ENCODE measurements around the gene MED16. TPM values are rescaled to one million over a fixed set of nuclear protein-coding genes. Genes with fewer than 3 reads are reported as not detected.
A peak's percentile ranks its signal among the peaks of the same experiment; 100 is the strongest.

Gene MED16
- polyA plus RNA-seq, 6 donors from 2014 or later, result 34.0 to 89.4 (median 51.1) TPM

DNA sequence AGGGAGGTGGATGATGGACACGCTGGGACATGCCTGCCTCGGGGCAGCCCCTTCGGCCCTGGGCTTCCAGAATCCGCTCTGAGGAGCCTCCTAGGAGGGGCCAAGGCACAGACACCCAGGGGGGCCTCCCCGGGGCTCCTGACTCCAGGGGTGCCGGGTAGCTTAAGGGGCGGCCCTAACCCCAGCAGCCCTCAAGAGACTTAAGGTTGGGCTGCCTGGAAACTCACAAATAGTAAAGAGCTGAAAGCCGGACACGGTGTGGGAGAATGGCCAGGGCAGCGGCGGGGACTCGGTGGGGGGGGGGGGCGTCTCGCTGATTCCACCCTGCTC lies 40.5 kb upstream of the MED16 start:
- H3K9me3 Mint-ChIP-seq, result peaks cover 0 to 4% (median 0%) of the 10 kb centered on the region in 7 donors
- no peaks in the 10 kb centered on the region for H3K36me3 Mint-ChIP-seq
- no peak for DNase-seq
- no peak overlapping the region for H3K4me3 Mint-ChIP-seq
- no peak for ATAC-seq (ENCODE audit: low read depth in 2 of 2)
- peak overlapping the region in 1 of 6 donors; percentile 29 for H3K27ac Mint-ChIP-seq
- no peaks in the 10 kb centered on the region for H3K27me3 Mint-ChIP-seq
- H3K4me1 Mint-ChIP-seq, result peaks cover 14 to 35% (median 14%) of the 10 kb centered on the region in 3 donors

DNA sequence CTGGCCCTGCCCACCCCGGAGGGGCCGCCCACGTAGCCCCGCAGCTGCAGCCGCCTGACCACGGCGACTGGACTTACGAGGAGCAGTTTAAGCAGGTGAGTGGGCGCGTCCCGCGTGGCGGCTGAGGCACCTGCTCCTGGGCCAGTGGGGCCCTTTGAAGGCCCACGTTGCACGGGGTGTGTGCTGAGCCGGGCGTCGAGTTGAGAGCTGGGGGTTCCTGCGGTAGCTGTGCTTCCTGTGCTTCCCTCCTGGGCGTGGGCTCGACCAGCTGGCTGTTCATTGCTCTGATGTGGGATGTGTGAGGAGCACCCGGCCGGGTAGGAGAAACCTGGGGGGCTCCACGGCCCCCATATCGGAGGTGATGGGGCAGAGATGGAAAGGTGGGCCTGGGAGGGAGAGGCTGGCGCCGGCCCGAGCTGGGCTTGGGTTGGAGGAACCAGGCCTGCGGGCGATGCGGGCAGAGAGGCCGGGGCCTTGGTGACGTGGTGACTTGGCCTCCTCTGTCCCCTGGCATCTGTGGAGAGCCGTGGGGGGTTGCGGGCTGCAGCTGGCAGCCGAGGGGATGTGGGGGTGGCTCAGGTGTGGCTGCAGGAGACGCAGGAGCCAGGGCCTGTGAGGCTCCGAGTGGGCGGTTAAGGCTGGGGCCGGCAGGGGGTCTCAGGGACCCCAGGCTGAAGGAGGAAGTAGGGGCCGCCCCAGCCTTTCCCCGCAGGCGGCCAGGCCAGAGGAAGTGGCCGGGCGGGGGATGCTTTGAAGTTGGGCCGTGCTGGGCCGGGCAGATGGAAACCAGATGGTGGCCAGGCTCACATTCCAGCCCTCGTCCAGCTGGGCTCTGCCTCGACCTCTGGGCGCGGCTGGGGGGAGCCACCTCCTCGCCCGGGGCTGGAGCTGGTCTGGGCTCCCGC lies 39.9 kb upstream of the MED16 start:
- H3K4me3 Mint-ChIP-seq, result peak overlapping the region in 6 of 8 donors; percentile 39 to 79 (median 76)
- peak; percentile 68 to 72 for ATAC-seq (ENCODE audit: low read depth in 2 of 2)
- peaks cover 0 to 4% (median 0%) of the 10 kb centered on the region in 7 donors for H3K9me3 Mint-ChIP-seq
- H3K36me3 Mint-ChIP-seq, result no peaks in the 10 kb centered on the region
- H3K27ac Mint-ChIP-seq, result peak overlapping the region in 5 of 6 donors; percentile 29 to 90 (median 82)
- H3K4me1 Mint-ChIP-seq, result peaks cover 14 to 35% (median 14%) of the 10 kb centered on the region in 3 donors
- peak; percentile 33 for DNase-seq
- no peaks in the 10 kb centered on the region for H3K27me3 Mint-ChIP-seq

DNA sequence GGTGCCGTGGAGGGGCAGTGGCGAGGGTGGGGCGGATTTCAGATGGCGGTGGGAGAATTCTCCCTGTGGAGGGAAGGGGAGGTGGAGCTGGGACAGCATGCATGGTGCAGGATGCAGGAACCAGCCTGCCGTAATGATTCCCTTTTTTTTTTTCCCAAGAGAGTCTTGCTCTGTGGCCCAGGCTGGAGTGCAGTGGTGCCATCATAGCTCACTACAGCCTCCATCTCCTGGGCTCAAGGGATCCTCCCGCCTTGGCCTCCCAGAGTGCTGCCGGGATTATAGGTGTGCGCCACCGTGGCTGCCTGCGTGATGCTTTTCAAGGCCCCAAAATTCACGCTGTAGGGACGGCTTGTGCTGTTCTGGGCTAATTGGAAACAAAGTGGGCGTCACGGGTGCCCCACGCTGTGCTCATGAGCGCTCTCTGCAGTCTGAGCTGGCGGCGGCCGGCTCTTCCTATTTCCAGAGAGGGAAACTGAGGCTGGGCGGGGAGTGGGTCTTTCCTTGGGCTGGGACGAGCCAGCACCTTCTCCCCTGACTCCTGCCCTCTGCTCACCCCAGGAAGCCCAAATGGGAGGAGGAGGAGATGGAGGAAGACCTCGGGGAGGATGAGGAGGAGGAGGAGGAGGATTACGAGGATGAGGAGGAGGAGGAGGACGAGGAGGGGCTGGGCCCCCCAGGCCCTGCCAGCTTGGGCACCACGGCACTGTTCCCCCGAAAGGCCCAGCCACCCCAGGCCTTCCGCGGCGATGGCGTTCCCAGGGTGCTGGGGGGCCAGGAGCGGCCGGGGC lies 39.1 kb upstream of the MED16 start:
- Mint-ChIP-seq H3K9me3 (no peaks in the 10 kb centered on the region), H3K27me3 (no peaks in the 10 kb centered on the region), H3K4me1 (peaks cover 10 to 35% (median 10%) of the 10 kb centered on the region in 3 donors), H3K27ac (peak overlapping the region in 3 of 6 donors; percentile 59 to 96 (median 90)), H3K4me3 (peak overlapping the region in 4 of 8 donors; percentile 51 to 84 (median 68)), H3K36me3 (no peaks in the 10 kb centered on the region)
- no peak for ATAC-seq (ENCODE audit: low read depth in 2 of 2)
- DNase-seq, result no peak

DNA sequence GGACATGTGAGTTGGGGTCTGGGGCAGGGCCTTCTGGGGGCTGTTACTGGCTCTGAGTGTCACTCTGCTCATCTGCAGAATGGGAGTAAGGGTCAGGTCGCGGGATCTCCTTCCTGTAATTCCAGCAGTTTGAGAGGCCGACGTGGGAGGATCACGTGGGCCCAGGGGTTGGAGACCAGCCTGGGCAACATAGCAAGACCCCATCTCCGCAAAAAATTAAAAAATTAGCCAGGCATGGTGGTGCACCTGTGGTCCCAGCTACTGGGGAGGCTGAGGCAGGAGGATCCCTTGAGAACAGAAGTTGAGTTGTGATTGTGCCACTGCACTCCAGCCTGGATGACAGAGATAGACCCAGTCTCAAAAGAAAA lies 36.9 kb upstream of the MED16 start:
- Mint-ChIP-seq H3K4me3 (peak overlapping the region in 2 of 8 donors; percentile 16 to 59), H3K36me3 (no peaks in the 10 kb centered on the region), H3K27ac (no peak overlapping the region), H3K27me3 (no peaks in the 10 kb centered on the region), H3K9me3 (no peaks in the 10 kb centered on the region), H3K4me1 (peaks cover 10 to 22% (median 12%) of the 10 kb centered on the region in 3 donors)
- DNase-seq, result no peak
- no peak for ATAC-seq (ENCODE audit: low read depth in 2 of 2)

DNA sequence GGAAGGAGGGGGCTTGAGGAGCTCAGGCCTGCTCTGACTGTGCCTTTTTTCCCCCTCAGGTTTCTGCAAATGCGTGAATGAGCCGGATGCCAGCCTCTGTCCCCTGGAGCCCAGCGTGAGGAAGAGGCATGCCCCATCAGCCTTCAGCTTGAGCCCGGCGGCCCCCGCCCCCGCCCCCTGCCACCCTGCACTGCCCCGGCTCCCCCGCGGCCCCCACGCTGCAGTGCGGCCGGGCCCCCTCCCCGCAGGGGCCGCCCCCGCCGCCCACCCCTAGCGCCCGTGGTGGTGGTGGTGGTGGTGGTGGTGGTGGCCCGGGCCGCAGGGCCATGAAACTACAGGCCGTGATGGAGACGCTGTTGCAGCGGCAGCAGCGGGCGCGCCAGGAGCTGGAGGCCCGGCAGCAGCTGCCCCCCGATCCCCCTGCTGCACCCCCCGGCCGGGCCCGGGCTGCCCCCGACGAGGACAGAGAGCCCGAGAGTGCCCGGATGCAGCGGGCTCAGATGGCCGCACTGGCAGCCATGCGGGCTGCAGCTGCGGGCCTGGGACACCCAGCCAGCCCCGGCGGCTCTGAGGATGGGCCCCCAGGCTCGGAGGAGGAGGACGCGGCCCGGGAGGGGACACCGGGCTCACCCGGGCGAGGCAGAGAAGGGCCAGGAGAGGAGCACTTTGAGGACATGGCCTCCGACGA lies 36.4 kb upstream of the MED16 start:
- no peaks in the 10 kb centered on the region for H3K9me3 Mint-ChIP-seq
- no peaks in the 10 kb centered on the region for H3K36me3 Mint-ChIP-seq
- ATAC-seq (ENCODE audit: low read depth in 2 of 2), result no peak
- DNase-seq, result no peak
- H3K27ac Mint-ChIP-seq, result no peak overlapping the region
- H3K4me1 Mint-ChIP-seq, result peaks cover 10 to 21% (median 14%) of the 10 kb centered on the region in 3 donors
- H3K27me3 Mint-ChIP-seq, result no peaks in the 10 kb centered on the region
- H3K4me3 Mint-ChIP-seq, result peak overlapping the region in 2 of 8 donors; percentile 40 to 59

DNA sequence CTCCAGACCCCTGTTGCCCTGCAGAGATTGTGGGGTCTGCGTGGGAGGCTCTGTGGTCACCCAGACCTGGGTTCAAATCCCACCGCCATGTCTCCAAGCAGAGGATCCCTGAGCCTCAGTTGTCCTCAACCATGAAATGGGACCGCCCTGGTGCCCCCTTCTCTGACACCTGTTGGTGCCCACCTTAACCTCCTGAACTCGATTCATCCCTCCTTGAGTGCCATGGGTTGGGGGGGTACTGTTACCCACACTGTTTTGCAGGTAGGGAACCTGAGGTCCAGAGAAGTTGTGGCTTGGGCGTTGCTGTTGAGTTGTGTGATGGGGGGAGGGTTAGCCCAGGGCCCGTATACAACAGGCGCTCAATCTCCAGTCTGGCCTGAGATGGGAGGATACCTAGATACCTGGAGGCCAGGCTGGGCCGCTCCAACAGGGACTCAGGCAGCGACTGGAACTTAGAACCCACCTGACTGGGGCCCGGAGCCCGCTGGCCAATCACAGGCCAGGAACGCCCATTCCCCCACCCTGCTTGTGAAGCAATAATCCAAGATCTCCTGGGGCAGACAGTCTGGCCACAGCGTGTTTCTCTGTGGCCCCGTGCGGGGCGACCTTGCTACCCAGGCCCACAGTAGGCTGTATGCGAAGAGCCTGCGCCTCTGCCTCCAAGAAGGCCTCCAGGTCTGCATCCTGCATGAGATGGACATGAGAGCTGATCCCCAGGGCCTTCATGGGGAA lies 35.6 kb upstream of the MED16 start:
- ATAC-seq (ENCODE audit: low read depth in 2 of 2) (no peak), DNase-seq (no peak)
- Mint-ChIP-seq H3K27me3 (no peaks in the 10 kb centered on the region), H3K36me3 (no peaks in the 10 kb centered on the region), H3K4me1 (peaks cover 10 to 21% (median 17%) of the 10 kb centered on the region in 3 donors), H3K27ac (peak overlapping the region in 1 of 6 donors; percentile 66), H3K9me3 (no peaks in the 10 kb centered on the region), H3K4me3 (peak overlapping the region in 5 of 8 donors; percentile 29 to 68 (median 54))

DNA sequence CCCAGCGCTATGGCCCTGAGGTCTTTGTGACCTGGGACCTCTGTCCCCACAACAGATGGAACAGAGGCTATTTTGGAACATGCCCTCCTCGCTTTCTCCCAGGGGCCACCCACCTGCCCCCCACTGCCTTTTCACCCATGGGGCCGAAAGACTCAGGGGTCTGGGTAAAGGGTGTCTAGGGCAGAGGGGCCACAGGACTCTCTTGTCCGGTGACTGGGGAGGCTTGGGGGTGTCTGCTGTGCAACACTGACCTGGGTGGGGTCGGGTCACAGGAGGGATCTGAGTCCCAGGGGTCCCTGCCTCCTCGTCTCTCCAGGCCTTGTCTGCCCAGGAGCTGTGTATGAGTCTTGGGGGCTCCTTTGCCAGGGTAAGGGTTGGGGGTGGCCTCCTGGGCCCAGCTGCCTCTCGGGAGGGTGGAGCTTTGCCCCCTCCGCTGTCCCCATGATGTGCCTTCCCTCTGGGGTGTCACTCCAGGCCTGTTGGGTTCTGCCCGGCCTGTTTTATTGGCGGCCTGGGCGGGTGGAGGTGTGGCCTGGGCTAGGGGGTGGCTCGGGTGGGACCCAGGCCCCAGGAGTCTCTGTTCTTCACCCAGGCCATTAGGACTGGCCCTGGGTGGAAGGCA lies 34.9 kb upstream of the MED16 start:
- Mint-ChIP-seq H3K4me3 (peak overlapping the region; percentile 15 to 83 (median 56)), H3K27me3 (no peaks in the 10 kb centered on the region), H3K27ac (peak overlapping the region in 2 of 6 donors; percentile 24 to 75), H3K9me3 (no peaks in the 10 kb centered on the region), H3K4me1 (peaks cover 8 to 19% (median 16%) of the 10 kb centered on the region in 3 donors), H3K36me3 (no peaks in the 10 kb centered on the region)
- ATAC-seq (ENCODE audit: low read depth in 2 of 2) (no peak), DNase-seq (no peak)

DNA sequence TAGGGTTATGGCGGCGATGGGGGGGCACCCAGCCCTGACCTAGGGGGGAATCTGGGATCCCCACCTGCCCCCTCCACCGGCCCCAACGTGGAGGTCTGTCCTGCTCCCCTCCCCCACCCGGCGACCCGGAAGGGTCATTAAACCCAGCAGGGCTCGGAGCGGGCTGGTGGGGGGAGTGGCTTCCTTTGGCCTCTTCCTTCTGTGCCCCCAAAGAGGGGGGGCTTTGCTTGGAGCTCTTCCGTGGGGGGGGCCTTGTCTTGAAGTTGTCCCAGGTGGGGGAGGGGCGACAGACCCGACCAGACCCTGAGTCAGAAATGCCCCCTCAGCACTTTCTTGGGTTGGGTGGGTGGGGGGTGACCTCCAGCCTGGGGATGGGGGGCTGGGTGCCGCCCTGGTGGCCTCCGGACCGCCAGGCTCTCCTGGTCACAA lies 34.4 kb upstream of the MED16 start:
- H3K9me3 Mint-ChIP-seq, result no peaks in the 10 kb centered on the region
- peak overlapping the region in 1 of 6 donors; percentile 75 for H3K27ac Mint-ChIP-seq
- DNase-seq, result no peak
- peak overlapping the region; percentile 20 to 83 (median 58) for H3K4me3 Mint-ChIP-seq
- peaks cover 3 to 16% (median 11%) of the 10 kb centered on the region in 3 donors for H3K4me1 Mint-ChIP-seq
- no peak for ATAC-seq (ENCODE audit: low read depth in 2 of 2)
- H3K27me3 Mint-ChIP-seq, result no peaks in the 10 kb centered on the region
- no peaks in the 10 kb centered on the region for H3K36me3 Mint-ChIP-seq

DNA sequence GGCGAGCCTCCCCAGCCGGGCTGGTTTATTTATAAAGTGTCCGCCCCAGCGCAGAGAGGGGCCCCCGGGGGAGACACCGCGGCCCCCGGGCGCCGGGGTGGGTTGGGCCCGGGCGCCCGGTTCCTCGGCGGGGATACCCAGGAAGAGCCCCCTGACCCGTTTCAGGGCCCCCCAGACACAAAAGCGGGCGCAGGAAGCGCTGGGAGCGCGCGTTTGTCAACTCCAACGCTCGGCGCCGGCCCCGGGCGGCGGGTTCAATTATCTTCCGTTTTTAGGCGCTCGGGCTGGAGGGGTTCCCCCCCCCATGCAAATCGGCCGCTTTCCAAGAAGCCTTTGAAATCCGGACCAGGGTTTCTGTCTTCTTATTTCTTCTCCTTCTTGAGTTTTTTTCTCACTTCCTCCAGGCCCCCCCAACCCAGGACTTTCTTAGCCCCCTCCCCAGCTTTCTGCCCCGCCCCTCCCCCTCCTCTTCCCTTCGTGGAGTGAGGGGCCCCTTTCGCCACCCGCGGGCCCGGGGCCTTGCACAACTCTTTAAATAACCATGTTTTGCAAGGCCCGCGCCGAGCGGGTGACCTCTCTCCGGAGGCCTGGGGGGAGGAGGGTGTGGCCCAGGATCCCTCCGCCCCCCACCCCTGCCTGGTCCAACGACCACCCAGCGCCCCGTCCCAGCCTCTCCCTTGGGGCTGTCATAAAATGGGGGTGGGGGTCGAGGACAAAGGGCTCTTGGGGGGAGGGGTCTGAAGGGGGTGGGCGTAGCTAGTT lies 33.8 kb upstream of the MED16 start:
- peak; percentile 62 for DNase-seq
- ATAC-seq (ENCODE audit: low read depth in 2 of 2), result peak; percentile 28 to 29
- Mint-ChIP-seq H3K4me3 (peak overlapping the region; percentile 83 to 91 (median 89)), H3K9me3 (no peaks in the 10 kb centered on the region), H3K36me3 (no peaks in the 10 kb centered on the region), H3K4me1 (peaks cover 4 to 14% (median 9%) of the 10 kb centered on the region in 3 donors), H3K27me3 (no peaks in the 10 kb centered on the region), H3K27ac (peak overlapping the region in 5 of 6 donors; percentile 47 to 95 (median 92))

DNA sequence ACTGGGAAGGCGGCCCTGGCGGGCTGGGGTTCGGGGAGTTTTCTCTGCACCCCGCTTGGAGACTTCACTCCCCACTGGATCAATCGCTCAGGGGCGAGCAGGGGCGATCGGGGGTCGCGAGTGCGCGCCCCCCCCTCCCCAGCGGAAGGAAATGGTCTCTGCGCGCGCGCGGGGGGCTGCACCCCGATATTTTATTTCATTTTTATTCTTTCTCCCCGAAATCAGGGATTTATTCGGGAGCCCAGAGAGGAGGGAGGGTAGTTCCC lies 33.3 kb upstream of the MED16 start:
- Mint-ChIP-seq H3K27me3 (no peaks in the 10 kb centered on the region), H3K27ac (peak overlapping the region in 4 of 6 donors; percentile 26 to 84 (median 64)), H3K36me3 (no peaks in the 10 kb centered on the region), H3K9me3 (no peaks in the 10 kb centered on the region), H3K4me1 (peaks cover 6 to 18% (median 14%) of the 10 kb centered on the region in 3 donors), H3K4me3 (peak overlapping the region; percentile 71 to 90 (median 82))
- no peak for DNase-seq
- ATAC-seq (ENCODE audit: low read depth in 2 of 2), result no peak

DNA sequence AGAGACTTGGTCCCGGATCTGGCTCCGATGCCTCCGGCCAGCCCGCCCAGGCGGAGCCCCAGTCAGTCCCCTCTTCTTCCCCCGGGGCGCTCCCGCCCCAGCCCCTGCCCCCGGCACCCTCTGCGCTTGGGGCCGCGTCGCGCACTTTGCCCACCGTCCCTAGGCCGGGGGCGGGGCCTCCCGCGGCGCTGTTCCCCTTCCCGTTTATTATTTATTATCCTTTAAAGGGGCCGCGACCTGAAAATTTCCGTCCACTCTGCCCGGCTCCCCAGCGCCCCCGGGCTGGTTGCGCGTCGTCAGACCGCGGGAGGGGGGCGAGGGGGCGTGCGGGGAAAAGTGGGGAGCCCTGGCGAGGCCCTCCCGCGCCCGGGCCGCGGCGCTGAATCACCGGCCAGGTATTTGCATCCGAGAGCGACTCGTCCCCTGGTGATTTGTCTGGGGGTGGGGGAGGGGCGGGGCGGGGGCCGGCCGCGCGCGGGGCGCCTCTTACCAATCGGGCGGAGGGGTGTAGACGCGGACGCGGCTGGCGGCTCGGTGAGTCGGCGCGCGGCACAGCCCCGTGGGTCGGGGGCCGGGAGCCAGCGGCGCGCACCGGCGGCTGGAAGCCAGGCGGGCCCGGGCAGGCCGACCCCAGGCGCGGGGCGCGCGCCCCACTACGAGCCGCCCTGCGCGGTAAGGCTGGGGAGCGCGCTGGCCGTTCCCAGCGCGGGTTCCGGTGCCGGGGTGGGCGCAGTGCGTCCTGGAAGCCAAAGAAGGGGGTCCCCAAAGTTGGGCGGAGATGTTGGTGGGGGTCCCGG lies 32.7 kb upstream of the MED16 start, which contains the start of gene ARID3A:
ARID3A (plus strand) TSS at position 510 of the 797 bp plus-strand sequence. CDS start 3,494 bp downstream, outside the sequence.
- peak; percentile 61 to 71 for ATAC-seq (ENCODE audit: low read depth in 2 of 2)
- Mint-ChIP-seq H3K27ac (peak within 1 kb of the TSS; percentile 81 to 97 (median 93)), H3K4me3 (peak within 1 kb of the TSS; percentile 83 to 93 (median 90)), H3K4me1 (peaks cover 8 to 23% (median 20%) of the 10 kb centered on the region in 3 donors), H3K36me3 (no peaks in the 10 kb centered on the region), H3K9me3 (no peaks in the 10 kb centered on the region), H3K27me3 (no peaks in the 10 kb centered on the region)
- peak; percentile 82 for DNase-seq

All from naive B cell (primary cell).